ENCODE data around the gene KCP.

GRCh38 chr7:128874140-128875031 lies 36.1 kb downstream of the KCP start:
- no peak for TF ChIP-seq CTCF (IDR thresholded peaks at IDR 0.05)
- no peak for TF ChIP-seq ZFX (IDR thresholded peaks at IDR 0.05; ENCODE audit: borderline replicate concordance)

All from 22Rv1 (cell line).